GM21528 (cell line): Measurements from ENCODE around the gene RCBTB2.

Experiments
- ATAC-seq: cut with Tn5 transposase; IDR thresholded peaks from one replicate; pipeline ENCODE4 v1.9.1; 2021; ENCODE audit warnings: mild to moderate bottlenecking, moderate library complexity; ENCODE audit not compliant: unreplicated experiment, low FRiP score

RCBTB2 gene

GRCh38 chr13:48496271-48497161 is 36.4 kb downstream of the RCBTB2 start:
- ATAC-seq, result no peak

GRCh38 chr13:48494874-48495273 is 38.0 kb downstream of the RCBTB2 start:
- no peak for ATAC-seq

GRCh38 chr13:48493851-48494250 is 39.0 kb downstream of the RCBTB2 start:
- no peak for ATAC-seq

GRCh38 chr13:48493066-48493765 is 39.7 kb downstream of the RCBTB2 start:
- peak; percentile 4 for ATAC-seq

- peak; percentile 76 for ATAC-seq
Observed at GRCh38 chr13:48492470-48493065, 40.3 kb downstream of the RCBTB2 start.

- ATAC-seq, result peak; percentile 57
Observed at GRCh38 chr13:48492096-48492440, 40.8 kb downstream of the RCBTB2 start.

GRCh38 chr13:48491423-48492095 is 41.3 kb downstream of the RCBTB2 start:
- ATAC-seq, result no peak

- no peak for ATAC-seq
Observed at GRCh38 chr13:48490241-48490640, 42.6 kb downstream of the RCBTB2 start.

GRCh38 chr13:48489666-48490065 is 43.2 kb downstream of the RCBTB2 start:
- no peak for ATAC-seq

- ATAC-seq, result no peak
Observed at GRCh38 chr13:48488995-48489394, 43.9 kb downstream of the RCBTB2 start.

- no peak for ATAC-seq
Observed at GRCh38 chr13:48487968-48488367, 44.9 kb downstream of the RCBTB2 start.

GRCh38 chr13:48486836-48487235 is 46.0 kb downstream of the RCBTB2 start:
- no peak for ATAC-seq

- no peak for ATAC-seq
Observed at GRCh38 chr13:48486362-48486761, 46.5 kb downstream of the RCBTB2 start.

- no peak for ATAC-seq
Observed at GRCh38 chr13:48485432-48485831, 47.4 kb downstream of the RCBTB2 start.

GRCh38 chr13:48483575-48483974 is 49.3 kb downstream of the RCBTB2 start:
- no peak for ATAC-seq

GRCh38 chr13:48478391-48478790 is 54.5 kb downstream of the RCBTB2 start:
- ATAC-seq, result no peak

GRCh38 chr13:48477191-48477855 is 55.6 kb downstream of the RCBTB2 start:
- no peak for ATAC-seq

- ATAC-seq, result no peak
Observed at GRCh38 chr13:48476686-48477085, 56.2 kb downstream of the RCBTB2 start.

GRCh38 chr13:48476215-48476614 is 56.7 kb downstream of the RCBTB2 start:
- no peak for ATAC-seq

- ATAC-seq, result no peak
Observed at GRCh38 chr13:48475230-48475629, 57.6 kb downstream of the RCBTB2 start.
